HG03139 (cell line): Measurements from ENCODE around the gene CIPC.

Experiments
- ATAC-seq: cut with Tn5 transposase; IDR thresholded peaks from one replicate; pipeline ENCODE4 v1.9.1; 2021; ENCODE audit not compliant: unreplicated experiment

CIPC gene

GRCh38 chr14:77151245-77151644, 53.2 kb downstream of the CIPC start:
- no peak for ATAC-seq

- no peak for ATAC-seq
These were observed 54.0 kb downstream of the CIPC start for GRCh38 chr14:77151918-77152588.

- no peak for ATAC-seq
These were observed 55.7 kb downstream of the CIPC start for GRCh38 chr14:77153802-77154201.

GRCh38 chr14:77154421-77154820, 56.4 kb downstream of the CIPC start:
- ATAC-seq: no peak

GRCh38 chr14:77155083-77155482, 57.0 kb downstream of the CIPC start:
- ATAC-seq: no peak

- no peak for ATAC-seq
These were observed 59.7 kb downstream of the CIPC start for GRCh38 chr14:77157740-77158139.

GRCh38 chr14:77158175-77158881, 60.3 kb downstream of the CIPC start:
- no peak for ATAC-seq

GRCh38 chr14:77158882-77159255, 60.8 kb downstream of the CIPC start:
- ATAC-seq: no peak

GRCh38 chr14:77161011-77161410, 63.0 kb downstream of the CIPC start:
- ATAC-seq: no peak
